Fibroblast of lung (primary cell): ENCODE data around the gene EYS. TPM values are rescaled to one million over a fixed set of nuclear protein-coding genes. Genes with fewer than 3 reads are reported as not detected.

Experiments
- DNase-seq, 2 donors: peaks; one replicate each; pipeline versions ENCODE4 v3.0.0 to v3.0.0-alpha.2; 2010; ENCODE audit warnings: low read depth in 2 of 2
- H2AFZ ChIP-seq: 2 replicates; pipeline ENCODE4 v1.5.1; 2012; ENCODE audit warnings: low read length, control low read depth, inconsistent platforms
- H3K27ac ChIP-seq: 2 replicates; pipeline ENCODE4 v1.5.1; 2011; ENCODE audit warnings: low read length, control low read depth; ENCODE audit not compliant: insufficient read depth
- H3K27me3 ChIP-seq: 2 replicates; pipeline ENCODE4 v1.5.1; 2011; ENCODE audit warnings: mild to moderate bottlenecking, low read length; ENCODE audit not compliant: control insufficient read depth, insufficient read depth
- H3K36me3 ChIP-seq: 2 replicates; pipeline ENCODE4 v1.5.1; 2011; ENCODE audit warnings: low read length; ENCODE audit not compliant: control insufficient read depth, insufficient read depth
- H3K4me1 ChIP-seq: 2 replicates; pipeline ENCODE4 v1.5.1; 2011; ENCODE audit warnings: low read length; ENCODE audit not compliant: control insufficient read depth, insufficient read depth; ENCODE audit errors: extremely low read depth
- H3K4me2 ChIP-seq: 2 replicates; pipeline ENCODE4 v1.5.1; 2011; ENCODE audit warnings: low read length, control low read depth; ENCODE audit not compliant: insufficient read depth; ENCODE audit errors: extremely low read depth
- H3K4me3 ChIP-seq, 4 experiments: fragments of 200-600 bp in 1 of 4; sonication (generic) in 1 of 4; replicated peaks in 1 of 4; 2 replicates each; pipeline ENCODE4 v1.5.1; 2011 to 2016; ENCODE audit warnings: low read length in 4 of 4, low read depth in 3 of 4, mild to moderate bottlenecking in 3 of 4, control low read depth in 2 of 4, inconsistent platforms in 1 of 4, mixed read lengths in 1 of 4; ENCODE audit not compliant: insufficient read depth in 1 of 4; ENCODE audit errors: control extremely low read depth in 1 of 4
- H3K79me2 ChIP-seq: 2 replicates; pipeline ENCODE4 v1.5.1; 2012; ENCODE audit warnings: mild to moderate bottlenecking, low read length, inconsistent platforms; ENCODE audit not compliant: control insufficient read depth, insufficient read depth
- H3K9ac ChIP-seq: 2 replicates; pipeline ENCODE4 v1.5.1; 2011; ENCODE audit warnings: mild to moderate bottlenecking, low read length, control low read depth; ENCODE audit not compliant: insufficient read depth
- H3K9me3 ChIP-seq: 2 replicates; pipeline ENCODE4 v1.5.1; 2012; ENCODE audit warnings: low read depth, low read length; ENCODE audit not compliant: control insufficient read depth, insufficient read depth
- H4K20me1 ChIP-seq: 2 replicates; pipeline ENCODE4 v1.5.1; 2011; ENCODE audit warnings: low read length; ENCODE audit not compliant: control insufficient read depth, insufficient read depth; ENCODE audit errors: extremely low read depth
- EZH2 ChIP-seq: IDR thresholded peaks from 2 replicates; pipeline ENCODE4 v1.5.1; 2012; ENCODE audit warnings: low read length, control low read depth, mild to moderate bottlenecking; ENCODE audit errors: missing control alignments
- polyA plus RNA-seq, 2 donors: library from polyadenylated mRNA; depleted of rRNA in 1 of 2; stranded (reverse) in 1 of 2; unstranded in 1 of 2; fragments of >200 nt; gene quantifications; 2 replicates each; pipeline ENCODE4 v1.2.1, GENCODE V29; 2011 to 2012; ENCODE audit warnings: missing spikeins in 1 of 2
- total RNA-seq: library from RNA; depleted of rRNA; stranded (reverse); fragments of >200 nt; gene quantifications from 2 replicates; pipeline ENCODE4 v1.2.1, GENCODE V29; 2014
- TF ChIP-seq, protein P1 (sequence below), 2 donors: IDR thresholded peaks in 1 of 2; conservative IDR thresholded peaks in 1 of 2; 1 replicate in 1 of 2; 2 replicates in 1 of 2; pipeline ENCODE4 v1.5.1; 2011 to 2012; ENCODE audit warnings: low read length in 2 of 2, control low read depth in 1 of 2, inconsistent platforms in 1 of 2, low read depth in 1 of 2, mild to moderate bottlenecking in 1 of 2

The EYS gene
- total and polyA plus RNA-seq, 2 donors (not counting 1 experiment from before 2014, with no cell fraction given) = under 0.01 TPM; not detected in 1

DNA sequence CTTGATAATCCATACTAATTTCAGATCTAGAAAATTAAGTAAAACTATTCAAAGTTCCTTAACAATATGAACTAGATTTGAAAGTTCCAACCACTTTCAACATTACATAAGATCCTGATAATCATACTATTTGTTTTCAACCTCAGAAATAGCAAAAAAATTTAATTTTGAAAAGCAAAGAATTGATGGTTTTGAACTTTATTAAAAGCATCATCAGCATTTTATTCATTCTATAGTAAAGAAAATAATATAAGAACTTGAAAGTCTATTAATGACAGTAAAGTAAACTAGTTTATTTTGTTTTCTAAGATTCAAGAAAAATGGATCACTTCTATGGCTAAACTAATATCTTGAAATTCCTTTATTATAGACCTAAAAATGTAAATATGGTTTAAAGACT is 26.8 kb downstream of the EYS start:
- Histone ChIP-seq H3K27ac (no peak overlapping the region), H3K79me2 (no peaks in the 10 kb centered on the region)

DNA sequence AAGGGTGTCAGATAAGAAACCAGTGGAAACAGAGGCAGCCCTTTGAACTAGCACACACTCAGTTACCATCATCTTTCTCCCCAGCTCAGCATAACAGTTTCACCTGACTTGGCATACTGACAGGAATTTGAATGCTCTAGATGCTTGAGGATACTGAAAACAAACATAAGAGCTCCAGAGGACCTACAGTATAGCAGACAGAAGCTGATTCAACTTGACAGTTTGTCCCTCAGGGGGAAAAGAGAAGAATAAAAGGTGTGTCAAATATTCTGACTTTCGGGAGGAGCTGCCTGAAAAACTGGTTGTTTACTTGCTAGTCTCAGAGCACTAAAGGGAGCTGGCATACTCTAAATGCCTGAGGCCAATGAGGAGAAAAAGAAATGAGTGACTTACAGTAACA is 35.1 kb downstream of the EYS start:
- TF ChIP-seq, protein P1, sequence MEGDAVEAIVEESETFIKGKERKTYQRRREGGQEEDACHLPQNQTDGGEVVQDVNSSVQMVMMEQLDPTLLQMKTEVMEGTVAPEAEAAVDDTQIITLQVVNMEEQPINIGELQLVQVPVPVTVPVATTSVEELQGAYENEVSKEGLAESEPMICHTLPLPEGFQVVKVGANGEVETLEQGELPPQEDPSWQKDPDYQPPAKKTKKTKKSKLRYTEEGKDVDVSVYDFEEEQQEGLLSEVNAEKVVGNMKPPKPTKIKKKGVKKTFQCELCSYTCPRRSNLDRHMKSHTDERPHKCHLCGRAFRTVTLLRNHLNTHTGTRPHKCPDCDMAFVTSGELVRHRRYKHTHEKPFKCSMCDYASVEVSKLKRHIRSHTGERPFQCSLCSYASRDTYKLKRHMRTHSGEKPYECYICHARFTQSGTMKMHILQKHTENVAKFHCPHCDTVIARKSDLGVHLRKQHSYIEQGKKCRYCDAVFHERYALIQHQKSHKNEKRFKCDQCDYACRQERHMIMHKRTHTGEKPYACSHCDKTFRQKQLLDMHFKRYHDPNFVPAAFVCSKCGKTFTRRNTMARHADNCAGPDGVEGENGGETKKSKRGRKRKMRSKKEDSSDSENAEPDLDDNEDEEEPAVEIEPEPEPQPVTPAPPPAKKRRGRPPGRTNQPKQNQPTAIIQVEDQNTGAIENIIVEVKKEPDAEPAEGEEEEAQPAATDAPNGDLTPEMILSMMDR (conservative IDR thresholded peaks at IDR 0.05 in 1 of 2, IDR thresholded peaks at IDR 0.05 in 1 of 2; ENCODE audit: low read depth in 1 of 2, low read length in 2 of 2) = no peak
- TF ChIP-seq EZH2 = no peak

More for the DNA sequence above, 26.8 kb downstream of the EYS start:
- H3K4me1 ChIP-seq = no peaks in the 10 kb centered on the region
- H3K36me3 ChIP-seq = no peaks in the 10 kb centered on the region
- H3K9me3 ChIP-seq = no peaks in the 10 kb centered on the region
- no peaks in the 10 kb centered on the region for H4K20me1 ChIP-seq
- no peak overlapping the region for H2AFZ ChIP-seq
- DNase-seq = no peak
- H3K4me3 ChIP-seq = no peak overlapping the region
- no peak overlapping the region for H3K9ac ChIP-seq
- no peaks in the 10 kb centered on the region for H3K27me3 ChIP-seq
- TF ChIP-seq, protein P1 (conservative IDR thresholded peaks at IDR 0.05 in 1 of 2, IDR thresholded peaks at IDR 0.05 in 1 of 2; ENCODE audit: low read depth in 1 of 2, low read length in 2 of 2) = no peak
- no peak for TF ChIP-seq EZH2
- no peak overlapping the region for H3K4me2 ChIP-seq

DNA sequence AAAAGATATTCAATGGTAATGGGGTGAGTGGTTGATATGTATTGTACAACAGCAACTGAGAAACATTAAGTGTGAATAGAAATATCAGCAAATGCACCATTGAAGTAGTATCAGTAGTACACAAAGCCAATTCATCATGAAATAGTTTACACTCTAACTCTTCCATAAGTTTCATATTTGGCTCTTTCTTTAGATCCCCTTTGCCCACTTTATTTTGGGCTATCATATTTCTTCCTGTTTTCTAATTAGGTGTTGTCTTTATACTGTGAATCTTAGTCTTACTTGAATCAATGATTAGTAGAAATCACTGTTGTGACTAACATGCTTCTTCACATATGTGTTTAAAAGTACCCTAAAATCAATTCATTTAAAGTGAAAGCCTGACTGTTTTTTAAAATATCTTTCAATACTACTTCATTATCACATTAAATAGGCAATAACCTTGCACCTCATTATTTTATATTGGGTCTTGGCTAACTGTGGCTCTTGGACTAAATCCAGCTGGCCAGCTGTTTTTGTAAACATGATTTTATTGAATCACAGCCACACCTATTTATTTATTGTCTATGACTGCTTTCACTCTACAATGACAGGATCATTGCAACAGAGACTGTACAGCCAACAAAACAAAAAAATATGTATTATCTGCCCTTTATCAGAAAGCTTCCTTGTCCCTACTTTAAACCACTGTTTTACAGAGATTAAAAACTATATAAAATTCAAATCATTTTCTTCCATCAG is 38.9 kb downstream of the EYS start:
- Histone ChIP-seq H3K36me3 (no peaks in the 10 kb centered on the region), H3K79me2 (no peaks in the 10 kb centered on the region), H3K9me3 (no peaks in the 10 kb centered on the region), H3K27ac (no peak overlapping the region), H3K4me2 (no peak overlapping the region), H3K9ac (no peak overlapping the region), H4K20me1 (no peaks in the 10 kb centered on the region), H3K27me3 (no peaks in the 10 kb centered on the region), H3K4me3 (no peak overlapping the region), H3K4me1 (no peaks in the 10 kb centered on the region), H2AFZ (no peak overlapping the region)
- no peak for TF ChIP-seq EZH2
- TF ChIP-seq, protein P1 (conservative IDR thresholded peaks at IDR 0.05 in 1 of 2, IDR thresholded peaks at IDR 0.05 in 1 of 2; ENCODE audit: low read depth in 1 of 2, low read length in 2 of 2) = no peak
- no peak for DNase-seq

More for the DNA sequence above, 35.1 kb downstream of the EYS start:
- Histone ChIP-seq H3K36me3 (no peaks in the 10 kb centered on the region), H3K9me3 (no peaks in the 10 kb centered on the region), H3K4me1 (no peaks in the 10 kb centered on the region), H3K27ac (no peak overlapping the region), H3K4me2 (no peak overlapping the region), H3K27me3 (no peaks in the 10 kb centered on the region), H3K79me2 (no peaks in the 10 kb centered on the region), H2AFZ (no peak overlapping the region), H3K9ac (no peak overlapping the region), H4K20me1 (no peaks in the 10 kb centered on the region), H3K4me3 (no peak overlapping the region)
- DNase-seq = no peak
